A549 (cell line): ENCODE data around the gene CELF4. TPM values are rescaled to one million over a fixed set of nuclear protein-coding genes. Genes with fewer than 3 reads are reported as not detected.

Source experiments
- ATAC-seq, 2 experiments: fragments of 200-7000 bp in 1 of 2; fragments of >200 bp in 1 of 2; cut with Nextera tagmentation in 1 of 2; cut with Tn5 transposase in 1 of 2; 3 replicates each; pipeline versions ENCODE4 v1.8.0 to v1.9.1; 2018 to 2020; ENCODE audit warnings: mild to moderate bottlenecking in 1 of 2, moderate library complexity in 1 of 2
- CTCF ChIA-PET: fragments of 300-600 bp; sonication (Branson Sonifier 250); formaldehyde crosslinking; extraction: SDS; loops from one replicate; lab custom pipeline; 2021; ENCODE audit warnings: antibody characterized with exemption, inconsistent platforms; lab: Yijun Ruan, JAX
- POLR2A ChIA-PET: fragments of 350-600 bp; formaldehyde crosslinking; extraction: SDS; loops from one replicate; lab custom pipeline; 2021; ENCODE audit warnings: antibody characterized with exemption, inconsistent platforms; lab: Yijun Ruan, JAX
- DNase-seq, 2 experiments: peaks; one replicate each; pipeline versions ENCODE4 v3.0.0 to v3.0.0-alpha.2; 2011 to 2016; ENCODE audit warnings: low read depth in 1 of 2, low spot score in 1 of 2
- FAIRE-seq: peaks from 2 replicates; lab custom pipeline; 2011; peaks lifted over from hg19 to GRCh38; lab: Jason Lieb, UNC
- H3K27ac ChIP-seq, 2 experiments: fragments of >200 bp; sonication (Bioruptor Twin); formaldehyde crosslinking; 3 replicates each; pipeline ENCODE4 v1.5.1; 2016 to 2017
- H3K4me1 ChIP-seq: fragments of >200 bp; sonication (Bioruptor Twin); formaldehyde crosslinking; 3 replicates; pipeline ENCODE4 v1.6.1; 2016
- H3K4me2 ChIP-seq: fragments of >200 bp; sonication (Bioruptor Twin); formaldehyde crosslinking; 3 replicates; pipeline ENCODE4 v1.6.1; 2016
- H3K4me3 ChIP-seq: fragments of >200 bp; sonication (Bioruptor Twin); formaldehyde crosslinking; 3 replicates; pipeline ENCODE4 v1.5.1; 2016
- H3K9me3 ChIP-seq: fragments of >200 bp; sonication (Bioruptor Twin); formaldehyde crosslinking; 3 replicates; pipeline ENCODE4 v1.6.1; 2016
- ATOH8 ChIP-seq: fragments of 250-450 bp; sonication (Bioruptor Pico); IDR thresholded peaks from 2 replicates; pipeline ENCODE4 v1.5.0; 2020; ENCODE audit warnings: low read depth, mild to moderate bottlenecking, moderate library complexity
- CBX8 ChIP-seq: fragments of 200-600 bp; sonication (generic); IDR thresholded peaks from 2 replicates; pipeline ENCODE4 v1.6.1; 2016
- CEBPB ChIP-seq, 2 experiments: fragments of >200 bp in 1 of 2; sonication (Bioruptor Twin) in 1 of 2; formaldehyde crosslinking in 1 of 2; IDR thresholded peaks; 2 replicates each; pipeline ENCODE4 v1.6.1; 2012 to 2016
- CHD2 ChIP-seq: fragments of 150-350 bp; IDR thresholded peaks from 2 replicates; pipeline ENCODE4 v1.6.1; 2014; ENCODE audit warnings: low read length; ENCODE audit not compliant: partially characterized antibody
- E2F6 ChIP-seq: IDR thresholded peaks from 2 replicates; pipeline ENCODE4 v1.6.1; 2012; ENCODE audit warnings: low read depth, borderline replicate concordance
- EHF ChIP-seq: fragments of 250-450 bp; sonication (Bioruptor Pico); IDR thresholded peaks from 2 replicates; pipeline ENCODE4 v1.5.0; 2020; ENCODE audit warnings: mild to moderate bottlenecking
- EHMT2 ChIP-seq: fragments of 200-600 bp; sonication (generic); IDR thresholded peaks from 2 replicates; pipeline ENCODE4 v1.6.1; 2016; ENCODE audit warnings: antibody characterized with exemption, low read depth, mild to moderate bottlenecking, moderate library complexity
- ELK1 ChIP-seq: fragments of 150-350 bp; IDR thresholded peaks from 2 replicates; pipeline ENCODE4 v1.6.1; 2014; ENCODE audit warnings: low read depth, mild to moderate bottlenecking, low read length
- FOSB ChIP-seq: fragments of 250-450 bp; sonication (Bioruptor Pico); IDR thresholded peaks from 2 replicates; pipeline ENCODE4 v1.5.0; 2020; ENCODE audit warnings: mild to moderate bottlenecking, moderate library complexity
- HDAC2 ChIP-seq: fragments of 200-600 bp; sonication (generic); IDR thresholded peaks from 2 replicates; pipeline ENCODE4 v1.6.1; 2016
- HMGXB4 ChIP-seq: fragments of 250-450 bp; sonication (Bioruptor Pico); IDR thresholded peaks from 2 replicates; pipeline ENCODE4 v1.5.0; 2021; ENCODE audit warnings: mild to moderate bottlenecking, moderate library complexity, borderline replicate concordance
- HOXA7 ChIP-seq: fragments of 250-450 bp; sonication (Bioruptor Pico); IDR thresholded peaks from 2 replicates; pipeline ENCODE4 v1.5.0; 2020; ENCODE audit warnings: mild to moderate bottlenecking, moderate library complexity
- HOXB13 ChIP-seq: fragments of 250-450 bp; sonication (Bioruptor Pico); IDR thresholded peaks from 2 replicates; pipeline ENCODE4 v1.5.0; 2020; ENCODE audit warnings: low read depth, mild to moderate bottlenecking, moderate library complexity
- KDM1A ChIP-seq: fragments of 200-600 bp; sonication (generic); IDR thresholded peaks from 2 replicates; pipeline ENCODE4 v1.6.1; 2016; ENCODE audit warnings: low read depth, mild to moderate bottlenecking
- NFE2L2 ChIP-seq: fragments of 150-350 bp; conservative IDR thresholded peaks from 2 replicates; pipeline ENCODE4 v1.6.1; 2014; ENCODE audit warnings: low read length
- RARB ChIP-seq: fragments of 250-450 bp; sonication (Bioruptor Pico); IDR thresholded peaks from 2 replicates; pipeline ENCODE4 v1.8.0; 2021; ENCODE audit warnings: mild to moderate bottlenecking, moderate library complexity
- RCOR1 ChIP-seq: fragments of 150-350 bp; IDR thresholded peaks from 2 replicates; pipeline ENCODE4 v1.6.1; 2014; ENCODE audit warnings: antibody characterized with exemption, low read length, low read depth
- RFX5 ChIP-seq: fragments of 450-650 bp; IDR thresholded peaks from 2 replicates; pipeline ENCODE4 v1.7.1; 2014; ENCODE audit warnings: antibody characterized with exemption, mild to moderate bottlenecking, moderate library complexity
- SREBF2 ChIP-seq: fragments of 450-650 bp; IDR thresholded peaks from 2 replicates; pipeline ENCODE4 v1.6.1; 2014; ENCODE audit warnings: mild to moderate bottlenecking, moderate library complexity
- TFCP2L1 ChIP-seq: fragments of 250-450 bp; sonication (Bioruptor Pico); IDR thresholded peaks from 2 replicates; pipeline ENCODE4 v1.5.0; 2021; ENCODE audit warnings: mild to moderate bottlenecking
- TP53 ChIP-seq: fragments of 250-450 bp; sonication (Bioruptor Pico); IDR thresholded peaks from 2 replicates; pipeline ENCODE4 v1.5.0; 2021; ENCODE audit warnings: mild to moderate bottlenecking, moderate library complexity
- USF2 ChIP-seq: fragments of 450-650 bp; IDR thresholded peaks from 2 replicates; pipeline ENCODE4 v1.6.1; 2014; ENCODE audit warnings: antibody characterized with exemption
- ZC3H11A ChIP-seq: fragments of 450-650 bp; IDR thresholded peaks from 2 replicates; pipeline ENCODE4 v1.6.1; 2014; ENCODE audit warnings: antibody characterized with exemption, mild to moderate bottlenecking
- ZFP36 ChIP-seq: fragments of 450-650 bp; IDR thresholded peaks from 2 replicates; pipeline ENCODE4 v1.6.1; 2014; ENCODE audit warnings: borderline replicate concordance; ENCODE audit not compliant: partially characterized antibody
- ZNF302 ChIP-seq: fragments of 250-450 bp; sonication (Bioruptor Pico); IDR thresholded peaks from 2 replicates; pipeline ENCODE4 v1.9.0; 2021; ENCODE audit warnings: inconsistent platforms, mild to moderate bottlenecking, moderate library complexity
- WGBS: methylation state at CpG from one replicate; pipeline ENCODE4 v1.1.6; 2017; ENCODE audit errors: missing lambda C conversion rate; 5-methylcytosine and 5-hydroxymethylcytosine counted together
- polyA plus RNA-seq, 4 experiments: library from polyadenylated mRNA; depleted of rRNA in 3 of 4; stranded (reverse); fragments of >200 nt; fragmentation: RNase III in 1 of 4; extraction: RNeasy Plus Mini Kit Qiagen cat#74134 plus additional on column Dnase treatment in 1 of 4; gene quantifications; 2 replicates in 3 of 4; 3 replicates in 1 of 4; pipeline ENCODE4 v1.2.3, GENCODE V29; 2011 to 2017
- TF ChIP-seq, protein P1 (sequence below): IDR thresholded peaks from 2 replicates; pipeline ENCODE4 v1.6.1; 2012

CELF4 gene
- polyA plus RNA-seq, 2 of the 4 experiments (the other 2 are of a cell fraction), result 0.08 TPM; not detected in 1

DNA sequence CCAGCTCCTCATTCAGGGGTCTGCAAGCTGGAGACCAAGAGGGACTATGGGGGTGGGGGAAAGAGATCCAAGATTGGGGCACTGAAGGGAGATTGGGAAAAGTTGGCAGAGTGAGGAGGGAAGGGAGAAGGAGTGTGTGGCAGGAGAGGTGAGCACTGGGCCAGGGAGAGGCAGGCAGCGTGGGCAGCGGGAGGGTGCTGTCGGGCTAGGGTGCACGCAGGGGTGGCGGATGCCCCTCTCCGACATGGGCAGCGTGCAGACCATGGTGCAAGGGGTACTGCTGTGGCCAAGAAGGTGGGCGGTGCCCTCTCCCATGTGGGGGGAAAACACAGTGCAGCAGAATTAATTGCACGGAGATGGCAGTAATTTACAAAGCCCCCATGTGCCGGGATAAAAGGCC, 74.1 kb downstream of the CELF4 start:
- FAIRE-seq (no peak), DNase-seq (no peak), ATAC-seq (no peak)
- ChIA-PET CTCF (interaction anchor here (0.9 kb wide), 1 partner anchor 228 kb away, joined by 3 read pairs; no protein-coding TSS in a partner anchor), POLR2A (no interaction called here)
- H3K4me1 ChIP-seq, result no peaks in the 10 kb centered on the region
- no peak overlapping the region for H3K4me3 ChIP-seq
- TF ChIP-seq CHD2 (no peak), ZC3H11A (no peak), EHF (CRISPR knock-in tag) (no peak), RCOR1 (no peak)
- H3K4me2 ChIP-seq, result no peak overlapping the region
- 47% methylated on average over 10 of the region's 10 CpGs for WGBS
- no peak overlapping the region for H3K27ac ChIP-seq
- H3K9me3 ChIP-seq, result no peaks in the 10 kb centered on the region

DNA sequence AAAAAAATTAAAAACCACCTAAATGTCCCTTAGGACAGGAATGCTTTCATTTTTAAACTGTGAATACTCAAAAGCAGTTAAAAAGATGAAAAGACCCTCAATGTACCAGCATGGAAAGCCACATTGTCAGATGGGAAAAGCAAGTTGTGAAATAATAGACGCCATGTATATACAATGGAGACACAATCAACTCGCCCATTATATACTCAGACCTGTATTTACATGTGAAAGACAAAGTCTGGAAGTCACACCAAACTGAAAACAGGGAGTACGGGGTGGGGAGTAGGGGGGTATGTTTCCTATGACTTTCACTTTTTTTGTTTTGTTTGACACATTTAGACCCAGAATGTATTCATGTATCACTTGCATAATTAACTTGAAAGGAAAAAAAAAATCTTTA, 75.6 kb downstream of the CELF4 start:
- ChIA-PET POLR2A (no interaction called here), CTCF (no interaction called here)
- Histone ChIP-seq H3K9me3 (no peaks in the 10 kb centered on the region), H3K4me2 (no peak overlapping the region), H3K4me3 (no peak overlapping the region), H3K4me1 (no peaks in the 10 kb centered on the region), H3K27ac (no peak overlapping the region)
- 8% methylated on average over 3 of the region's 3 CpGs for WGBS
- ATAC-seq, result no peak
- no peak for DNase-seq
- FAIRE-seq, result no peak
- TF ChIP-seq ZNF302 (CRISPR knock-in tag) (no peak), TP53 (no peak), E2F6 (no peak), FOSB (CRISPR knock-in tag) (no peak), CEBPB (IDR thresholded peaks at IDR 0.05) (no peak), NFE2L2 (no peak), RARB (CRISPR knock-in tag) (no peak), KDM1A (no peak), ELK1 (no peak), HMGXB4 (CRISPR knock-in tag) (no peak), CBX8 (no peak), ZC3H11A (no peak), SREBF2 (no peak)
- TF ChIP-seq, protein P1, sequence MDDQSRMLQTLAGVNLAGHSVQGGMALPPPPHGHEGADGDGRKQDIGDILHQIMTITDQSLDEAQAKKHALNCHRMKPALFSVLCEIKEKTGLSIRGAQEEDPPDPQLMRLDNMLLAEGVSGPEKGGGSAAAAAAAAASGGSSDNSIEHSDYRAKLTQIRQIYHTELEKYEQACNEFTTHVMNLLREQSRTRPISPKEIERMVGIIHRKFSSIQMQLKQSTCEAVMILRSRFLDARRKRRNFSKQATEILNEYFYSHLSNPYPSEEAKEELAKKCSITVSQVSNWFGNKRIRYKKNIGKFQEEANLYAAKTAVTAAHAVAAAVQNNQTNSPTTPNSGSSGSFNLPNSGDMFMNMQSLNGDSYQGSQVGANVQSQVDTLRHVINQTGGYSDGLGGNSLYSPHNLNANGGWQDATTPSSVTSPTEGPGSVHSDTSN, result no peak

- DNase-seq (no peak), ATAC-seq (no peak), FAIRE-seq (no peak)
- no peak overlapping the region for H3K4me3 ChIP-seq
- CTCF ChIA-PET, result no interaction called here
- no peaks in the 10 kb centered on the region for H3K4me1 ChIP-seq
- no peaks in the 10 kb centered on the region for H3K9me3 ChIP-seq
- no peak for TF ChIP-seq ZFP36
- TF ChIP-seq HOXA7 (CRISPR knock-in tag), result no peak
- TF ChIP-seq HDAC2, result no peak
- no peak for TF ChIP-seq TP53
- TF ChIP-seq RFX5, result no peak
- TF ChIP-seq EHMT2, result no peak
- no peak for TF ChIP-seq TFCP2L1 (CRISPR knock-in tag)
- TF ChIP-seq, protein P1, result no peak
- TF ChIP-seq HOXB13 (CRISPR knock-in tag), result no peak
- TF ChIP-seq ATOH8 (CRISPR knock-in tag), result no peak
- no peak for TF ChIP-seq USF2
- no peak for TF ChIP-seq NFE2L2
- TF ChIP-seq, all 56 proteins: peak for 0
- Histone ChIP-seq H3K27ac (no peak overlapping the region), H3K4me2 (no peak overlapping the region)
- POLR2A ChIA-PET, result no interaction called here
- WGBS, result 0% methylated on average over 3 of the region's 9 CpGs
Observed at GRCh38 chr18:37489011-37489410, 76.6 kb downstream of the CELF4 start.
